HG03097 (cell line): Measurements from ENCODE around the gene CTAGE9.
A peak's percentile ranks its signal among the peaks of the same experiment; 100 is the strongest.
"Not testable (repeated sequence)": the region's sequence is repeated elsewhere in the genome, so short reads cannot be mapped to it uniquely, and the experiment has no call there.

ENCODE experiments used
- ATAC-seq: cut with Tn5 transposase; IDR thresholded peaks from one replicate; pipeline ENCODE4 v1.9.1; 2021; ENCODE audit not compliant: unreplicated experiment, low FRiP score

The CTAGE9 gene

GRCh38 chr6:131729550-131729949, 18.7 kb upstream of the CTAGE9 start:
- ATAC-seq, result no peak

GRCh38 chr6:131728296-131728939, 17.6 kb upstream of the CTAGE9 start:
- no peak for ATAC-seq

GRCh38 chr6:131727868-131728267, 17.1 kb upstream of the CTAGE9 start:
- no peak for ATAC-seq

- no peak for ATAC-seq
Measured at GRCh38 chr6:131727467-131727866, 16.6 kb upstream of the CTAGE9 start.

GRCh38 chr6:131724114-131724513, 13.3 kb upstream of the CTAGE9 start:
- no peak for ATAC-seq

- ATAC-seq, result no peak
Measured at GRCh38 chr6:131721161-131721560, 10.3 kb upstream of the CTAGE9 start.

- no peak for ATAC-seq
Measured at GRCh38 chr6:131717836-131718542, 7.2 kb upstream of the CTAGE9 start.

GRCh38 chr6:131715567-131715966, 4.8 kb upstream of the CTAGE9 start:
- ATAC-seq, result not testable (repeated sequence)

GRCh38 chr6:131703905-131704304, 6.9 kb downstream of the CTAGE9 start:
- not testable (repeated sequence) for ATAC-seq

GRCh38 chr6:131700851-131701250, 10.0 kb downstream of the CTAGE9 start:
- not testable (repeated sequence) for ATAC-seq

GRCh38 chr6:131696956-131697355, 13.9 kb downstream of the CTAGE9 start:
- ATAC-seq, result no peak

- ATAC-seq, result no peak
Measured at GRCh38 chr6:131694832-131695426, 15.9 kb downstream of the CTAGE9 start.

- no peak for ATAC-seq
Measured at GRCh38 chr6:131693384-131693783, 17.4 kb downstream of the CTAGE9 start.

GRCh38 chr6:131692589-131692988, 18.2 kb downstream of the CTAGE9 start:
- no peak for ATAC-seq

GRCh38 chr6:131692031-131692430, 18.8 kb downstream of the CTAGE9 start:
- ATAC-seq, result no peak

GRCh38 chr6:131688286-131688685, 22.5 kb downstream of the CTAGE9 start:
- ATAC-seq, result peak; percentile 62

- ATAC-seq, result no peak
Measured at GRCh38 chr6:131687022-131687421, 23.8 kb downstream of the CTAGE9 start.

GRCh38 chr6:131685266-131685780, 25.5 kb downstream of the CTAGE9 start:
- ATAC-seq, result peak; percentile 72

GRCh38 chr6:131683479-131683878, 27.3 kb downstream of the CTAGE9 start:
- peak; percentile 37 for ATAC-seq

GRCh38 chr6:131682442-131682841, 28.4 kb downstream of the CTAGE9 start:
- no peak for ATAC-seq

- no peak for ATAC-seq
Measured at GRCh38 chr6:131681585-131681984, 29.2 kb downstream of the CTAGE9 start.

GRCh38 chr6:131680868-131681267, 29.9 kb downstream of the CTAGE9 start:
- no peak for ATAC-seq
